HG03378 (cell line): ENCODE results near the gene PAQR9.

Experiments
- ATAC-seq: cut with Tn5 transposase; IDR thresholded peaks from one replicate; pipeline ENCODE4 v1.9.1; 2021; ENCODE audit warnings: mild to moderate bottlenecking, moderate library complexity; ENCODE audit not compliant: unreplicated experiment

PAQR9 gene

DNA sequence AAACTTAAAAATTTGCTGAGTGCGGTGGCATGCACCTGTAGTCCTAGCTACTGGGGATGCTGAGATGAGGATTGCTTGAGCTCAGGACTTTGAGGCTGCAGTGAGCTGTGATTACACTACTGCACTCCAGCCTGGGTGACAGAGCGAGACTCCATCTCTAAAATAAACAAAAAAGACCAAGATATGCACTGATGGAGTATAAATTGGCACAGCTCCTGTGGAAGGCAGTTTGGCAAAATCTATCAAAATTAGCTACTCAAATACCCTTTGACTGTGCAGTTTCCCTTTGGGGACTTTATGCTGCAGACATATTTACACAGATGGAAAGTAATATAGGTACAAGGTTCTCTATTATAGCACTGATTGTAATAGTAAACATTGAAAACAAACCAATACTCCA is 19.8 kb upstream of the PAQR9 start:
- ATAC-seq, result no peak

- no peak for ATAC-seq
Observed at GRCh38 chr3:142982038-142982773, 18.7 kb upstream of the PAQR9 start.

DNA sequence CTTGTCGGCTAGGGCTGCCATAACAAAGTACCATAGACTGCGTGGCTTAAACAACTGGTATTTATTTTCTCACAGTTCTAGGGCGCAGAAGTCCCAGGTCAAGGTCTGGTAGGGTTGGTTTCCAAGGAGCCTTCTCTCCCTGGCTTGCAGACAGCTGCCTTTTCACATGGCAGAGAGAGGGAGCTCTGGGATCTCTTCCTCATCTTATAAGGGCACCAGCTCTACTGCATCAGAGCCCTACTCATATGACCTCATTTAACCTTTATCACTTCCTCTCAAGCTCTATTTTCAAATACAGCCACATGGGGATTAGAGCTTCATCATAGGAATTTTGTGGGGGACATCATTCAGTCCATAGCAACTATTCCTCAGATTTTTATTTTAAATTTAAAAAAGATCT is 17.6 kb upstream of the PAQR9 start:
- ATAC-seq, result no peak

GRCh38 chr3:142977399-142977728 is 13.9 kb upstream of the PAQR9 start:
- no peak for ATAC-seq

DNA sequence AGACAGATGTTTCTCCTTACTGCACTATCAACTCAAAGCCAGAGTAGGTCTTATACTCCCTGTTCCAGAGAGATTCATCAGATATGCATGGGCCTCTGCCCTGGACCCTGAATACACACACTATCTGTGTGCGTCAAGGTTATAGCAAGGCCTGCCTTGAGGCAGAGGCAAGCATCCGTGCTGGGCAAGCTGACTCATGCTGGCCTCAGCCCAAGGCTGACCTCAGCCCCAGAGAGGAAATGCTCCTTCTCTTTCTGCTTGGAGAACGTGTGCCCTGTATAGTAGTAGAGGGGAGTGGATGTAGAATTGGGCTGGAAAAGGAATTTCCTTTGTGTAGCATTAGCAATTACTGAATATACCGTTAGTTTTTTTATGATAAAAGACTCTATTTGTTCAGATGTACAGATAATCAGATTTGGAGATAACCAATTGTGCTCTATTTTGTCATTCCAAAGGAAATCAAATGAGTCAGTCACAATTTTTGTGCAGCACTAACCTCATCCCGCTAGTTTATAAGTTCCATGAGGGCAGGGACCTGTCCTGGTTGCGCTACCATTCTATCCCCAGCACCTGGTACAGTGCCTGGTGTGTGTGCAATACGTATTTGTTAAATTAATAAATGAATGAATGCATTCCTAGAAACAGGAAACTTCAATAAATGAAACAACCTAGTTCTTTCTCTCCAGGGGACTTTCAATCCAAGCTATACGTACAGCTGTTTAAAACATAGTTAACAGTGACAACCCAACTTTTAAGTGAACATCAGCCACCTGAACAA is 13.3 kb upstream of the PAQR9 start:
- no peak for ATAC-seq

GRCh38 chr3:142975316-142975995 is 12.0 kb upstream of the PAQR9 start:
- no peak for ATAC-seq

GRCh38 chr3:142973217-142974009 is 9.9 kb upstream of the PAQR9 start:
- no peak for ATAC-seq

GRCh38 chr3:142972092-142972753 is 8.7 kb upstream of the PAQR9 start:
- no peak for ATAC-seq

DNA sequence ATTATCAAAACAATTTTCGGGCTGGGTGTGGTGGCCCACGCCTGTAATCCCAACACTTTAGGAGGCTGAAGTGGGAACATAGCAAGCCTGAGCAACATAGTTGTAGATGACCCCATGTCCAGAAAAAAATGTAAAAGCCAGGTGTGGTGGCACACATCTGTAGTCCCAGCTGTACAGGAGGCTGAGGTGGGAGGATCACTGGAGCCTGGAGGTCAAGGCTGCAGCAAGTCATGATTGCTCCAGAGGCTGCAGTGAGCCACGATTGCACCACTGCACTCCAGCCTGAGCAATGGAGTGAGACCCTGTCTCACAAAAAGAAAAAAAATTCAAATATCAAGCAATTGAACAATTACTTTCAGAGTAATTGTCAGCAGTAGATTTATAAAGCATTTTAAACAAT is 8.0 kb upstream of the PAQR9 start:
- ATAC-seq, result no peak

DNA sequence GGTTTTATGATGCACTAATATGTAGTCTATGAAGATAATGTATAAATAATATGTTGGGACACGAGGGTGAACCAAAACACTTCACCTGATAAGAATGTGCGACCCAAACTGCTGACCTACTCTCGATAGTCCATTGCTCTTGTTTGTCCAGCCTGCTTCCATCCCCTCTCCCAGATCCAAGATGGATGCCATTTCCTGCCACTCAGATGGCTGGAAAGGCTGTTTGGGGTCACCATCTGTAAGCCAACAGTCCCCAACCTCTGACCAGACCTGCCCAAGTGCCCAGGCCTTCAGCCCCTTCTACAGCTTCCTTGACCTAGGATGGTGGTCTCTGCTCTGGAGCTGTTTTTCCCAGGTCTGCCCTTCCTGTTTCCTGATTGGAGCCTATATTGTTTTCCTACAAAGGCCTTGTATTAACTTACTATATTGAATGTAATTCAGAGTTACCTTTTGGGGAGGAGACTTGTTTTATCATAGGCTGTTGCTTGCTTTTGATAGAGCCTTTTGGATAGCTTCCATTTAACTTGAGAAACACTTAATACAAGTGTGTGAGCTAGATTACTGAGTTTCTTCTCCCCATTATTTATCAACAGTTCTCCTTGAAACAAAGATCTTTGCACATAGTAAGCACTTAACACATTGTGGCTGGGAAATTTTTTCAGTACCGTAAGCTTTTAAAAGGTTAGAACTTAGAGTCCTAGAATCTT is 5.0 kb upstream of the PAQR9 start:
- ATAC-seq, result no peak

- no peak for ATAC-seq
Observed at GRCh38 chr3:142966808-142967207, 3.3 kb upstream of the PAQR9 start.

GRCh38 chr3:142965581-142965980 is 2.1 kb upstream of the PAQR9 start:
- ATAC-seq, result no peak

GRCh38 chr3:142963234-142963515 is 299 bp downstream of the PAQR9 start:
- no peak for ATAC-seq

DNA sequence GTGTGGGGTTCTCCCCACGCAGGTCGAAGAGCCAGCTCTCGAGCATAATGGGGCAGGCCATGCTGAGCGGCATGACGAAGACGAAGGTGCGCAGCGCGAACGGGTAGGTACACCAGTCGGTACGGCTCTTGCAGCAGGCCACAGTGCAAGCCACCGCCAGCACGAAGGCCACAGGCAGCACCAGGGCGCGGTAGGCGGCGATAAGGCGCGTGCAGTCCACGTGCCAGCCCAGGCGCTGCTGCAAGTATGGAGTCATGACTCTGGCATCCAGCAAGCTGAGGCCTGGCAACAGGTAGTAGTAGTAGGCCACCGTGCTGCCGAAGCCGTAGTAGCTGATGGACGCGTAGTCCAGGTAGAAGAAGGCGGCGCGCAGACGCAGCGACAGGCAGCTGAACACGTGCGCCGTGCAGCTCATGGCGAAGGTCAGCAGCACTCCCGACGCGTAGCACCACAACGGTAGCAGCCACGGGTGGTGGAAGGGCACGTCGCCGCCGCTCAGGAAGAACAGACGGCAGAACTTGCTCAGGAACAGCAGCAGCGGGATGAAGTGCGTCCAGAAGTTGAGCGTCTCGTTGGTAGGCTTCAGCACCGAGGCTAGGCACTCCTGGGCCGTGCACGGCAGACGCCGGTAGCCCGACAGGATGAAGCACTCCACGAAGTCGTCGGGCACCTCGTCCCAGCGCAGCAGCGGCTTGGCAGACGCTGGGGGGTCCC is 797 bp downstream of the PAQR9 start:
- no peak for ATAC-seq

DNA sequence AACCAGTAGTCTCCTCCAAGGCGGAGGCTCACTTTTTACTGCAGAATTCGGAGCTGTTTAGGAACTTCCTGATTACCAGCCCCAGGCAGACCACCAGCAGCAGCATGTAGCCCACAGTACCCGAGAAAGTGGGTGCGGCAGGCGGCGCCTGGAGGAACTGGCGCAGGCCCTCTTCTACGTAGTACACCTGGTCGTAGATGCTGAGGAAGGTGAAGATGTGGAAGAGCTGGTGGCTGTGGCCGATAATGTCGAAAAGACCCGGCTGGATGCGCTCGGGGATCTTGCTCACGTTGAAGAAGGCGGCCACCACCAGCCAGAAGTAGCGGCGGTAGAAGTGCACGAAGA is 1.3 kb downstream of the PAQR9 start:
- ATAC-seq, result no peak

- ATAC-seq, result no peak
Observed at GRCh38 chr3:142961539-142961938, 1.9 kb downstream of the PAQR9 start.

DNA sequence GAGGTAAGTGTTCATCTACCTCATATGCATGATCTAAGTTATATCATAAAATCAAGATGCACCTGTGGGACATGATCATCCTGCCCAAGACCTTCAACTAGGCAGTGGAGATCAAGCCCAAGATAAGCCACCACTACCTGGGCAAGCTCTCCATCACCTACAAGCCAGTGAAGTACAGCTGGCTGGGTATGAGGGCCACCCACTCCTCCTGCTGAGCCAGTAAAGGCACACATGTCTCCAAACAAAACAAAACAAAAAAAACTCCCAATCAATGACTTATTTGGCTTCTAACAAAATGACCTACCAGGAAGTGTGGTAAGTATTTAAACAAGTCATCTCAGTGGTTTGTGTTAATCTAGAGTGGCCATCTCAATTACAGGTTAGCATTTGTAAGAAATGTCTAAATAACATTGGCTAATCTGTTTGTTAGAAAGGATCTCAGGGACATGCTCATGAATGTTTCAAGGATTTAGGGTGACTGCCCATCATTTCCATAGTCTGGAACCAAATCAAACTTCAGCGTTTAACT is 3.1 kb downstream of the PAQR9 start:
- ATAC-seq, result no peak

- no peak for ATAC-seq
Observed at GRCh38 chr3:142958707-142959106, 4.8 kb downstream of the PAQR9 start.

DNA sequence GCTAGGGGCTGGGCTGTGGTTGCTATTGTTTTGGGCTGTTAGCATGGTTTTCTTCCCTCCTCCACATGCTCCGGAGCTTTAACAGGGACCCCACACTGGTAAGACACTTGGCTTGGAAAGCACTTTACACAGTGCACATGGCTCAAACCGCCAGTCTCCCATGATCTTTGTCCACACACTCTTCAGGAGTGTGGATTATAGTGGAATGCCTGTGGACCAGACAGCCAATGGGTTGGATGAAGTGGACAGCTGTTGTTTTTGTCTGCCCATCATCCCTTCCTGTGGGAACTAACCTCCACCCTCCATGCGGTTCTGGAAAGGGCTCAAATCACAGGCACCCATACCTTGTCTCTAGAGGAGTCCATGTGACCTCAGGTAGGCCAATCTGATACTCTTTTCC is 10.0 kb downstream of the PAQR9 start:
- ATAC-seq, result no peak
